ENCODE results near the gene NME3.

The NME3 gene

DNA sequence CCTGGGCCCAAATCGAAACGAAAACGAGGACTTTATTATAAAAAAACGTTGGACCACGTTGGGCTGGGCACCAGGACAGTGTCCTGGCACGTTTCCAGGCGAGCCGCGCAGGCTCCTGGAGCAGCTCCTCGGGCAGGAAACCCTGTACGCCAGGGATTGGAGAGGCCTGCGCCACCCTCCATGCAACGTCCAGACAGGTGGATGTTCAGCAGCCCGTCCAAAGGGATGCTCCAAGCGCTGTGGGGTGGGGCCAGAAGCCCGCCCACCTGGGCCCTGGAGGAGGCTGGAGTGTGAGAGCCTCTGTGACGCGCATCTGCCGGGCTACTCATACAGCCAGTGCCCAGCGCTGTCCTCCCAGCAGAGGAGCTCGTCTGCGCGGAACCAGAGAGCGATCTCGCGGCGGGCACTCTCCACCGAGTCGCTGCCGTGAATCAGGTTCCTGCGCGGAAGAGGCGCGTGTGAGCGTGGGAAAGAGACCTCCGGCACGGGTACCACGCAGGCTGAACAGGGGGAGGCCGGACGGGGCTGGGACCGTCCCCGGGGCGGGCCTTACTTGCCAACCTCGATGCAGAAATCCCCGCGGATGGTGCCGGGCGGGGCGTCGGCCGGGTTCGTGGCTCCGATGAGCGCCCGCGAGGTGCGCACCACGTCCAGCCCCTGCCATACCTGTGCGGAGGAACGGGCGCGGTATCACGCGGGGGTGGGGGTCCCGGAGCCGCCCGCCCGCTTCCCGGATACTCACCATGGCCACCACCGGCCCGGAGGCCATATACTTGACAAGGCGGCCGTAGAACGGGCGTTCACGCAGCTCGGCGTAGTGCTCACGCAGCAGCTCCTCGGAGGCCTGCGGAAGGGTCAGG, 785 bp downstream of the NME3 start:
- Histone ChIP-seq H3K4me3 (ENCODE audit: insufficient read length, low read depth) (peak overlapping the region; percentile 97), H3K27me3 (ENCODE audit: insufficient read depth, insufficient read length) (no peaks in the 10 kb centered on the region), H3K4me1 (ENCODE audit: insufficient read depth, insufficient read length) (peaks cover 17% of the 10 kb centered on the region), H3K9me3 (ENCODE audit: insufficient read depth, low read length) (no peaks in the 10 kb centered on the region), H3K9ac (ENCODE audit: insufficient read length, low read depth) (peak overlapping the region; percentile 99), H3K36me3 (ENCODE audit: insufficient read depth, insufficient read length, low read length) (peaks cover 77% of the 10 kb centered on the region)
- DNase-seq (ENCODE audit: low read depth, low spot score), result no peak
- TF ChIP-seq SUZ12 (IDR thresholded peaks at IDR 0.05; ENCODE audit: extremely low read depth, insufficient read depth, insufficient read length) (no peak), YY1 (IDR thresholded peaks at IDR 0.05; ENCODE audit: insufficient read depth, insufficient read length) (no peak), ZNF274 (IDR thresholded peaks at IDR 0.05; ENCODE audit: low read depth, low read length) (no peak)

DNA sequence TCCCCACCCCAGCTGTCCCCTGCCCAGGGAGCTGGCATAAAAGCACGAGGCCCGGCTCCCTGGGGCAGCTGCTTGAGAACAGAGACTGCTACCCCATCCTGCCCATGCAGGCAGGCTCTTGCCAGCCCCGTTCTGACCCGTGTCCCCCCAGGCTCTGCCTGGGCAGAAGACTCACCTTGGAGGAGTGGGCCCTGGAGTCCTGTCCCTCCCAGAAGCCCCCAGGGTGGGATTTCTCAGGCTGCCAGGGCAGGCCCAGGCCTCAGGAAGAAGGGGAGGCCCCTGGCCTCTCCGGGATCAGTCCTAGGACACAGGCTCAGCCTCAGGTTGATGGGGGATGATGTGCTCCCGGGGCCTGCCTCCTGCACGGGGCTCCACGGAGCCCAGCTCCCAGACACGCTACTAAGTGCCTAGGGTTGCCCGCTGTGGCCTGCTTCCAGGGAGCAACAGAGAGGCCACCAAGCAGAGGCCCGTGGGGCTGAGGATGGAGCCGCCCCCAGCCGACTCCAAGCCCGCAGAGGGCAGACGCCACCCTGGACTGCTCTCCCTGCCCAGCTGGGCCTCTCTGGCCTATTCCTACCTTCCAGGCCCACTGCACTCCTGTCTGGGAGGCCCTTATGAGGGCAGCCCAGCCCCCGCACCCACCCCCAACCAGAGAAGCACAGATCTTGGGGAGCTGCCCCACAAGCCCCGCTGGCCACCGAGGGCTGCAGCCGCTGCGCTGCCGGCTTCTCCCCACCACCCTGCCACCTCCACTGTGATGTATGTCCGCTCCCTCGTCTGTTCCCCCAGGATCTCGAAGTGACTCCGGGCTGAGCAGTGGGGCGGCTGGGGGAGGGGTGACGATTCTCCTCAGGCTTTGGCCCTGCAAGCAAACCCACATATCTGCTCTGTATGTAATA, 1.7 kb downstream of the NME3 start:
- DNase-seq (ENCODE audit: low read depth, low spot score), result no peak
- H3K9me3 ChIP-seq (ENCODE audit: insufficient read depth, low read length), result no peaks in the 10 kb centered on the region
- peaks cover 17% of the 10 kb centered on the region for H3K4me1 ChIP-seq (ENCODE audit: insufficient read depth, insufficient read length)
- TF ChIP-seq YY1 (IDR thresholded peaks at IDR 0.05; ENCODE audit: insufficient read depth, insufficient read length) (no peak), SUZ12 (IDR thresholded peaks at IDR 0.05; ENCODE audit: extremely low read depth, insufficient read depth, insufficient read length) (no peak), ZNF274 (IDR thresholded peaks at IDR 0.05; ENCODE audit: low read depth, low read length) (no peak)
- no peaks in the 10 kb centered on the region for H3K27me3 ChIP-seq (ENCODE audit: insufficient read depth, insufficient read length)
- H3K36me3 ChIP-seq (ENCODE audit: insufficient read depth, insufficient read length, low read length), result peaks cover 77% of the 10 kb centered on the region
- peak overlapping the region; percentile 64 for H3K9ac ChIP-seq (ENCODE audit: insufficient read length, low read depth)
- H3K4me3 ChIP-seq (ENCODE audit: insufficient read length, low read depth), result no peak overlapping the region

- Histone ChIP-seq H3K9ac (ENCODE audit: insufficient read length, low read depth) (peak overlapping the region; percentile 64), H3K4me1 (ENCODE audit: insufficient read depth, insufficient read length) (peaks cover 16% of the 10 kb centered on the region), H3K27me3 (ENCODE audit: insufficient read depth, insufficient read length) (no peaks in the 10 kb centered on the region), H3K9me3 (ENCODE audit: insufficient read depth, low read length) (no peaks in the 10 kb centered on the region), H3K4me3 (ENCODE audit: insufficient read length, low read depth) (no peak overlapping the region), H3K36me3 (ENCODE audit: insufficient read depth, insufficient read length, low read length) (peaks cover 77% of the 10 kb centered on the region)
- no peak for TF ChIP-seq SUZ12 (IDR thresholded peaks at IDR 0.05; ENCODE audit: extremely low read depth, insufficient read depth, insufficient read length)
- TF ChIP-seq ZNF274 (IDR thresholded peaks at IDR 0.05; ENCODE audit: low read depth, low read length), result no peak
- TF ChIP-seq YY1 (IDR thresholded peaks at IDR 0.05; ENCODE audit: insufficient read depth, insufficient read length), result no peak
- no peak for DNase-seq (ENCODE audit: low read depth, low spot score)
Observed at GRCh38 chr16:1768767-1769401, 2.5 kb downstream of the NME3 start.

GRCh38 chr16:1768061-1768766, 3.1 kb downstream of the NME3 start:
- Histone ChIP-seq H3K4me3 (ENCODE audit: insufficient read length, low read depth) (no peak overlapping the region), H3K27me3 (ENCODE audit: insufficient read depth, insufficient read length) (no peaks in the 10 kb centered on the region), H3K9ac (ENCODE audit: insufficient read length, low read depth) (no peak overlapping the region), H3K4me1 (ENCODE audit: insufficient read depth, insufficient read length) (peaks cover 17% of the 10 kb centered on the region), H3K9me3 (ENCODE audit: insufficient read depth, low read length) (no peaks in the 10 kb centered on the region), H3K36me3 (ENCODE audit: insufficient read depth, insufficient read length, low read length) (peaks cover 80% of the 10 kb centered on the region)
- DNase-seq (ENCODE audit: low read depth, low spot score), result no peak
- TF ChIP-seq ZNF274 (IDR thresholded peaks at IDR 0.05; ENCODE audit: low read depth, low read length), result no peak
- no peak for TF ChIP-seq YY1 (IDR thresholded peaks at IDR 0.05; ENCODE audit: insufficient read depth, insufficient read length)
- no peak for TF ChIP-seq SUZ12 (IDR thresholded peaks at IDR 0.05; ENCODE audit: extremely low read depth, insufficient read depth, insufficient read length)

GRCh38 chr16:1767116-1767994, 4.0 kb downstream of the NME3 start:
- no peak overlapping the region for H3K9ac ChIP-seq (ENCODE audit: insufficient read length, low read depth)
- H3K4me1 ChIP-seq (ENCODE audit: insufficient read depth, insufficient read length), result peaks cover 25% of the 10 kb centered on the region
- no peaks in the 10 kb centered on the region for H3K9me3 ChIP-seq (ENCODE audit: insufficient read depth, low read length)
- no peak for DNase-seq (ENCODE audit: low read depth, low spot score)
- peaks cover 84% of the 10 kb centered on the region for H3K36me3 ChIP-seq (ENCODE audit: insufficient read depth, insufficient read length, low read length)
- no peaks in the 10 kb centered on the region for H3K27me3 ChIP-seq (ENCODE audit: insufficient read depth, insufficient read length)
- H3K4me3 ChIP-seq (ENCODE audit: insufficient read length, low read depth), result no peak overlapping the region
- TF ChIP-seq YY1 (IDR thresholded peaks at IDR 0.05; ENCODE audit: insufficient read depth, insufficient read length) (no peak), ZNF274 (IDR thresholded peaks at IDR 0.05; ENCODE audit: low read depth, low read length) (no peak), SUZ12 (IDR thresholded peaks at IDR 0.05; ENCODE audit: extremely low read depth, insufficient read depth, insufficient read length) (no peak)

GRCh38 chr16:1766701-1767100, 4.6 kb downstream of the NME3 start:
- no peaks in the 10 kb centered on the region for H3K9me3 ChIP-seq (ENCODE audit: insufficient read depth, low read length)
- H3K4me1 ChIP-seq (ENCODE audit: insufficient read depth, insufficient read length), result peaks cover 25% of the 10 kb centered on the region
- DNase-seq (ENCODE audit: low read depth, low spot score), result no peak
- H3K4me3 ChIP-seq (ENCODE audit: insufficient read length, low read depth), result no peak overlapping the region
- TF ChIP-seq YY1 (IDR thresholded peaks at IDR 0.05; ENCODE audit: insufficient read depth, insufficient read length) (no peak), ZNF274 (IDR thresholded peaks at IDR 0.05; ENCODE audit: low read depth, low read length) (no peak), SUZ12 (IDR thresholded peaks at IDR 0.05; ENCODE audit: extremely low read depth, insufficient read depth, insufficient read length) (no peak)
- H3K9ac ChIP-seq (ENCODE audit: insufficient read length, low read depth), result no peak overlapping the region
- no peaks in the 10 kb centered on the region for H3K27me3 ChIP-seq (ENCODE audit: insufficient read depth, insufficient read length)
- peaks cover 84% of the 10 kb centered on the region for H3K36me3 ChIP-seq (ENCODE audit: insufficient read depth, insufficient read length, low read length)

Data from NT2/D1 (cell line).